Liver (tissue), 9 donors: ENCODE results near the gene DCPS. TPM values are rescaled to one million over a fixed set of nuclear protein-coding genes. Genes with fewer than 3 reads are reported as not detected.
"Not testable (repeated sequence)": the region's sequence is repeated elsewhere in the genome, so short reads cannot be mapped to it uniquely, and the experiment has no call there.

Source experiments
- DNase-seq: peaks from one replicate; pipeline ENCODE4 v3.0.0-alpha.2; 2017; ENCODE audit warnings: low spot score
- H3K27ac ChIP-seq, 2 donors: one replicate each; pipeline ENCODE4 v1.7.0; 2013; ENCODE audit warnings: inconsistent platforms in 2 of 2, low read length in 2 of 2, control low read depth in 1 of 2, low read depth in 1 of 2, mild to moderate bottlenecking in 1 of 2
- H3K27me3 ChIP-seq, 4 donors: one replicate each; pipeline versions ENCODE4 v1.6.1 to v1.7.0; 2013; ENCODE audit warnings: low read length in 3 of 4, inconsistent platforms in 1 of 4, mild to moderate bottlenecking in 1 of 4, moderate library complexity in 1 of 4; ENCODE audit not compliant: control insufficient read depth in 4 of 4, insufficient read depth in 4 of 4
- H3K36me3 ChIP-seq, 4 donors: one replicate each; pipeline versions ENCODE4 v1.6.1 to v1.7.0; 2013; ENCODE audit warnings: low read length in 3 of 4, mild to moderate bottlenecking in 3 of 4, low read depth in 1 of 4, moderate library complexity in 1 of 4; ENCODE audit not compliant: control insufficient read depth in 4 of 4, insufficient read depth in 3 of 4
- H3K4me1 ChIP-seq, 4 donors: one replicate each; pipeline versions ENCODE4 v1.6.1 to v1.7.0; 2013; ENCODE audit warnings: low read length in 3 of 4, mild to moderate bottlenecking in 3 of 4, moderate library complexity in 1 of 4; ENCODE audit not compliant: control insufficient read depth in 4 of 4, insufficient read depth in 4 of 4
- H3K4me3 ChIP-seq, 3 donors: one replicate each; pipeline versions ENCODE4 v1.6.1 to v1.7.0; 2013; ENCODE audit warnings: low read length in 3 of 3, control low read depth in 1 of 3, low read depth in 1 of 3, mild to moderate bottlenecking in 1 of 3
- H3K9ac ChIP-seq, 2 donors: one replicate each; pipeline ENCODE4 v1.7.0; 2013; ENCODE audit warnings: low read length in 2 of 2, mild to moderate bottlenecking in 2 of 2, moderate library complexity in 2 of 2, control low read depth in 1 of 2, low read depth in 1 of 2
- H3K9me3 ChIP-seq, 4 donors: one replicate each; pipeline versions ENCODE4 v1.6.1 to v1.7.0; 2013; ENCODE audit warnings: low read length in 3 of 4; ENCODE audit not compliant: control insufficient read depth in 4 of 4
- EGR1 ChIP-seq, 2 donors: IDR thresholded peaks; 2 replicates each; pipeline ENCODE4 v1.6.1; 2016 to 2018; ENCODE audit warnings: antibody characterized with exemption in 2 of 2, low read depth in 2 of 2
- FOXA1 ChIP-seq: IDR thresholded peaks from 2 replicates; pipeline ENCODE4 v1.6.1; 2016; ENCODE audit warnings: antibody characterized with exemption
- FOXA2 ChIP-seq: IDR thresholded peaks from 2 replicates; pipeline ENCODE4 v1.6.1; 2016; ENCODE audit warnings: antibody characterized with exemption
- GABPA ChIP-seq, 2 donors: IDR thresholded peaks in 1 of 2; conservative IDR thresholded peaks in 1 of 2; 2 replicates each; pipeline ENCODE4 v1.6.1; 2016; ENCODE audit warnings: antibody characterized with exemption in 2 of 2, mild to moderate bottlenecking in 1 of 2, moderate library complexity in 1 of 2
- HNF4A ChIP-seq, 2 donors: conservative IDR thresholded peaks; 2 replicates each; pipeline ENCODE4 v1.6.1; 2016; ENCODE audit warnings: antibody characterized with exemption in 2 of 2, mild to moderate bottlenecking in 2 of 2
- HNF4G ChIP-seq: IDR thresholded peaks from 2 replicates; pipeline ENCODE4 v1.6.1; 2016; ENCODE audit warnings: antibody characterized with exemption
- JUND ChIP-seq, 2 donors: IDR thresholded peaks; 2 replicates each; pipeline ENCODE4 v1.6.1; 2016; ENCODE audit warnings: antibody characterized with exemption in 2 of 2
- NR2F2 ChIP-seq: IDR thresholded peaks from 2 replicates; pipeline ENCODE4 v1.6.1; 2016; ENCODE audit warnings: antibody characterized with exemption
- RAD21 ChIP-seq, 2 donors: IDR thresholded peaks; 2 replicates each; pipeline ENCODE4 v1.6.1; 2016; ENCODE audit warnings: antibody characterized with exemption in 2 of 2, mild to moderate bottlenecking in 2 of 2
- RXRA ChIP-seq, 2 donors: IDR thresholded peaks; 2 replicates each; pipeline ENCODE4 v1.6.1; 2017 to 2018; ENCODE audit warnings: antibody characterized with exemption in 2 of 2, mild to moderate bottlenecking in 1 of 2
- SP1 ChIP-seq: IDR thresholded peaks from 2 replicates; pipeline ENCODE4 v1.6.1; 2018; ENCODE audit warnings: antibody characterized with exemption, mild to moderate bottlenecking
- TAF1 ChIP-seq: conservative IDR thresholded peaks from 2 replicates; pipeline ENCODE4 v1.6.1; 2016; ENCODE audit warnings: antibody characterized with exemption, mild to moderate bottlenecking
- YY1 ChIP-seq: IDR thresholded peaks from 2 replicates; pipeline ENCODE4 v1.6.1; 2016; ENCODE audit warnings: antibody characterized with exemption, mild to moderate bottlenecking
- WGBS: extraction: QIAGEN DNeasy Blood & Tissue Kit; methylation state at CpG from one replicate; pipeline ENCODE4 v1.1.7; 2013; 5-methylcytosine and 5-hydroxymethylcytosine counted together
- polyA plus RNA-seq, 2 donors: library from polyadenylated mRNA; stranded (reverse) in 1 of 2; unstranded in 1 of 2; fragments of 200-250 nt in 1 of 2; fragments of >200 nt in 1 of 2; fragmentation: Nextera tagmentation in 1 of 2; extraction: Ambion mirVana in 1 of 2; gene quantifications; one replicate each; pipeline versions ENCODE4 v1.2.1 to v1.2.3, GENCODE V29; 2013 to 2015
- total RNA-seq, 2 donors: library from RNA; depleted of rRNA; stranded (reverse); fragments of >200 nt; gene quantifications; one replicate each; pipeline ENCODE4 v1.2.3, GENCODE V29; 2014
- TF ChIP-seq, protein P1 (sequence below): IDR thresholded peaks from 2 replicates; pipeline ENCODE4 v1.6.1; 2016; ENCODE audit warnings: antibody characterized with exemption
- TF ChIP-seq, protein P2 (sequence below): IDR thresholded peaks from 2 replicates; pipeline ENCODE4 v1.6.1; 2016; ENCODE audit warnings: antibody characterized with exemption
- TF ChIP-seq, protein P3 (sequence below): fragments of 150-350 bp; IDR thresholded peaks from 2 replicates; pipeline ENCODE4 v1.5.1; 2017; ENCODE audit warnings: improper control_type of control experiment, low read depth, low read length; ENCODE audit not compliant: missing input control
- TF ChIP-seq, protein P4 (sequence below): IDR thresholded peaks from 2 replicates; pipeline ENCODE4 v1.6.1; 2016; ENCODE audit warnings: antibody characterized with exemption
- donor health status: healthy.
- donor health status: healthy.
- donor health status: healthy.
- donor health status: healthy.
- donor health status: healthy.

DCPS gene
- total and polyA plus RNA-seq, 4 donors = 5.6 to 61.0 (median 19.0) TPM

DNA sequence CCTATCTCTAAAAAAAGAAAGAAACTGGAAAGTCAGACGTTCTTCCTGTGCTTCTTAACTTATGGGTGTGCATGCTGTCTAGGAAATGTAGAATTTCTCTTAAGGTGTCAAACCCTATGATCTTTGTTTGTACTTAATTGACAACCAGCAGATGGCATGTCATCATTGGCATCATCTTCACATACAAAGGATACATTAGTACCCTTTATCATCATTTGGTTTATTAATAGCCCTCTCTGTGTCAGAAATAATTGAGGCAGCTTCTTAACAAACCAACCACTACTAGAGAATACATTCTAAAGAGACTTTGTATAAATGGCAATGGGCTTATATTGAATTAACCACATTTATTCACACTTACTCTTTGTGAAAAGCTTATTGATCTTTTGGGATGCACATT lies 49.0 kb upstream of the DCPS start:
- Histone ChIP-seq H3K4me3 (no peak overlapping the region), H3K36me3 (peaks cover 0 to 13% (median 10%) of the 10 kb centered on the region in 4 donors), H3K9ac (no peak overlapping the region), H3K9me3 (no peaks in the 10 kb centered on the region), H3K4me1 (peaks cover 0 to 6% (median 2%) of the 10 kb centered on the region in 4 donors), H3K27me3 (no peaks in the 10 kb centered on the region), H3K27ac (no peak overlapping the region)
- DNase-seq = no peak
- 73% methylated on average over 1 of the region's 1 CpG for WGBS
- TF ChIP-seq SP1 (no peak), HNF4G (no peak), JUND (IDR thresholded peaks at IDR 0.05) (no peak), YY1 (no peak), GABPA (IDR thresholded peaks at IDR 0.05 in 1 of 2, conservative IDR thresholded peaks at IDR 0.05 in 1 of 2) (no peak), NR2F2 (no peak), RXRA (IDR thresholded peaks at IDR 0.05) (no peak), HNF4A (conservative IDR thresholded peaks at IDR 0.05) (no peak), TAF1 (no peak), FOXA2 (no peak), FOXA1 (no peak)
- TF ChIP-seq, protein P1, sequence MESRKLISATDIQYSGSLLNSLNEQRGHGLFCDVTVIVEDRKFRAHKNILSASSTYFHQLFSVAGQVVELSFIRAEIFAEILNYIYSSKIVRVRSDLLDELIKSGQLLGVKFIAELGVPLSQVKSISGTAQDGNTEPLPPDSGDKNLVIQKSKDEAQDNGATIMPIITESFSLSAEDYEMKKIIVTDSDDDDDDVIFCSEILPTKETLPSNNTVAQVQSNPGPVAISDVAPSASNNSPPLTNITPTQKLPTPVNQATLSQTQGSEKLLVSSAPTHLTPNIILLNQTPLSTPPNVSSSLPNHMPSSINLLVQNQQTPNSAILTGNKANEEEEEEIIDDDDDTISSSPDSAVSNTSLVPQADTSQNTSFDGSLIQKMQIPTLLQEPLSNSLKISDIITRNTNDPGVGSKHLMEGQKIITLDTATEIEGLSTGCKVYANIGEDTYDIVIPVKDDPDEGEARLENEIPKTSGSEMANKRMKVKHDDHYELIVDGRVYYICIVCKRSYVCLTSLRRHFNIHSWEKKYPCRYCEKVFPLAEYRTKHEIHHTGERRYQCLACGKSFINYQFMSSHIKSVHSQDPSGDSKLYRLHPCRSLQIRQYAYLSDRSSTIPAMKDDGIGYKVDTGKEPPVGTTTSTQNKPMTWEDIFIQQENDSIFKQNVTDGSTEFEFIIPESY = no peak
- TF ChIP-seq, protein P2, sequence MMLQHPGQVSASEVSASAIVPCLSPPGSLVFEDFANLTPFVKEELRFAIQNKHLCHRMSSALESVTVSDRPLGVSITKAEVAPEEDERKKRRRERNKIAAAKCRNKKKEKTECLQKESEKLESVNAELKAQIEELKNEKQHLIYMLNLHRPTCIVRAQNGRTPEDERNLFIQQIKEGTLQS = no peak
- TF ChIP-seq, protein P3, sequence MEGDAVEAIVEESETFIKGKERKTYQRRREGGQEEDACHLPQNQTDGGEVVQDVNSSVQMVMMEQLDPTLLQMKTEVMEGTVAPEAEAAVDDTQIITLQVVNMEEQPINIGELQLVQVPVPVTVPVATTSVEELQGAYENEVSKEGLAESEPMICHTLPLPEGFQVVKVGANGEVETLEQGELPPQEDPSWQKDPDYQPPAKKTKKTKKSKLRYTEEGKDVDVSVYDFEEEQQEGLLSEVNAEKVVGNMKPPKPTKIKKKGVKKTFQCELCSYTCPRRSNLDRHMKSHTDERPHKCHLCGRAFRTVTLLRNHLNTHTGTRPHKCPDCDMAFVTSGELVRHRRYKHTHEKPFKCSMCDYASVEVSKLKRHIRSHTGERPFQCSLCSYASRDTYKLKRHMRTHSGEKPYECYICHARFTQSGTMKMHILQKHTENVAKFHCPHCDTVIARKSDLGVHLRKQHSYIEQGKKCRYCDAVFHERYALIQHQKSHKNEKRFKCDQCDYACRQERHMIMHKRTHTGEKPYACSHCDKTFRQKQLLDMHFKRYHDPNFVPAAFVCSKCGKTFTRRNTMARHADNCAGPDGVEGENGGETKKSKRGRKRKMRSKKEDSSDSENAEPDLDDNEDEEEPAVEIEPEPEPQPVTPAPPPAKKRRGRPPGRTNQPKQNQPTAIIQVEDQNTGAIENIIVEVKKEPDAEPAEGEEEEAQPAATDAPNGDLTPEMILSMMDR = no peak
- TF ChIP-seq, protein P4, sequence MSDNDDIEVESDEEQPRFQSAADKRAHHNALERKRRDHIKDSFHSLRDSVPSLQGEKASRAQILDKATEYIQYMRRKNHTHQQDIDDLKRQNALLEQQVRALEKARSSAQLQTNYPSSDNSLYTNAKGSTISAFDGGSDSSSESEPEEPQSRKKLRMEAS = no peak

DNA sequence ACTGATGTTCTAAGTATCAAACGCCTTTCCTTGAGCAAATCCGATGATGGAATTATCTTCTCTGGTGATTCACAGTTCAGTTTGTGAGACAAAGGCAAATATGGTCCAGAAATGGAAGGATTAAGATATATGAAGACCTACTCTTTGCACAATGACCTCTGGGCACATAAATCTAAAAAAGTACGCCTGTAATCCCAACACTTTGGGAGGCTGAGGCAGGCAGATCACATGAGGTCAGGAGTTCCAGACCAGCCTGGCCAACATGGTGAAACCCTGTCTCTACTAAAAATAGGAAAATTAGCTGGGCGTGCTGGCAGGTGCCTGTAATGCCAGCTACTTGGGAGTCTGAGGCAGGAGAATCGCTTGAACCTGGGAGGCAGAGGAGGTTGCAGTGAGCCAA lies 48.4 kb upstream of the DCPS start:
- H3K4me3 ChIP-seq, H3K27me3 ChIP-seq, H3K9ac ChIP-seq, DNase-seq, H3K9me3 ChIP-seq, H3K4me1 ChIP-seq, H3K27ac ChIP-seq: not testable (repeated sequence)
- peaks cover 0 to 13% (median 10%) of the 10 kb centered on the region in 4 donors for H3K36me3 ChIP-seq
- 96% methylated on average over 5 of the region's 5 CpGs for WGBS

DNA sequence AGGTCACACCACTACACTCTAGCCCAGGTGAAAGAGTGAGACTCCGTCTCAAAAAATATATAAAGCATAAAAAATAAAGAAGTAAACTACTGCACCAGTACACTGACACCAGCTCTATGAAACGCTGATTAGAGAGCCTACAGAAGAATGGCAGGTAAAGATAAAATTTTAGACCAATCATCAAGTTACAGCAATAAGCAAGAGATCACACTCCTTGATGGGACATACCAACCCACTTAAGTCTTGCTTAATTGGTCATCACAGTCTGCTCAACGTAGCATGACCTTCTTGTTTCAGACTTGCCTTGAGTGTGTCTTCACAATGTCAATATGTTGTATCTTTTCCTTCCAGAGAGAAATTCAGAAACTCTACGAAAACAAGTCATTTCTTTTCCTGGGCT lies 47.6 kb upstream of the DCPS start:
- WGBS = 97% methylated on average over 4 of the region's 4 CpGs
- Histone ChIP-seq H3K4me1 (peaks cover 0 to 6% (median 2%) of the 10 kb centered on the region in 4 donors), H3K4me3 (no peak overlapping the region), H3K9ac (no peak overlapping the region), H3K27me3 (no peaks in the 10 kb centered on the region), H3K27ac (no peak overlapping the region), H3K36me3 (peaks cover 0 to 20% (median 6%) of the 10 kb centered on the region in 4 donors), H3K9me3 (no peaks in the 10 kb centered on the region)
- DNase-seq = no peak
- TF ChIP-seq HNF4A (conservative IDR thresholded peaks at IDR 0.05) = no peak
- TF ChIP-seq, protein P2 = no peak
- TF ChIP-seq RXRA (IDR thresholded peaks at IDR 0.05) = no peak
- no peak for TF ChIP-seq YY1
- TF ChIP-seq GABPA (IDR thresholded peaks at IDR 0.05 in 1 of 2, conservative IDR thresholded peaks at IDR 0.05 in 1 of 2) = no peak
- TF ChIP-seq JUND (IDR thresholded peaks at IDR 0.05) = no peak
- TF ChIP-seq EGR1 (IDR thresholded peaks at IDR 0.05; ENCODE audit: low read depth in 2 of 2) = no peak
- TF ChIP-seq, protein P3 = no peak
- TF ChIP-seq TAF1 = no peak
- no peak for TF ChIP-seq HNF4G
- TF ChIP-seq FOXA1 = no peak
- TF ChIP-seq SP1 = no peak
- TF ChIP-seq FOXA2 = no peak
- no peak for TF ChIP-seq RAD21 (IDR thresholded peaks at IDR 0.05)
